ENCODE data around the gene RHAG. TPM values are rescaled to one million over a fixed set of nuclear protein-coding genes. Genes with fewer than 3 reads are reported as not detected.
"Not testable (repeated sequence)": the region's sequence is repeated elsewhere in the genome, so short reads cannot be mapped to it uniquely, and the experiment has no call there.

Gene RHAG
- total RNA-seq, 1 experiment from 2014 or later = not detected

GRCh38 chr6:49639177-49639817, 2.7 kb upstream of the RHAG start:
- in situ Hi-C loops (cut with HindIII; ENCODE audit: low sequenced_read_pairs) = no loop called here
- DNase-seq (ENCODE audit: low spot score) = no peak

- in situ Hi-C loops (cut with HindIII; ENCODE audit: low sequenced_read_pairs) = no loop called here
- no peak for DNase-seq (ENCODE audit: low spot score)
Observed at GRCh38 chr6:49637350-49637731, 702 bp upstream of the RHAG start.

DNA sequence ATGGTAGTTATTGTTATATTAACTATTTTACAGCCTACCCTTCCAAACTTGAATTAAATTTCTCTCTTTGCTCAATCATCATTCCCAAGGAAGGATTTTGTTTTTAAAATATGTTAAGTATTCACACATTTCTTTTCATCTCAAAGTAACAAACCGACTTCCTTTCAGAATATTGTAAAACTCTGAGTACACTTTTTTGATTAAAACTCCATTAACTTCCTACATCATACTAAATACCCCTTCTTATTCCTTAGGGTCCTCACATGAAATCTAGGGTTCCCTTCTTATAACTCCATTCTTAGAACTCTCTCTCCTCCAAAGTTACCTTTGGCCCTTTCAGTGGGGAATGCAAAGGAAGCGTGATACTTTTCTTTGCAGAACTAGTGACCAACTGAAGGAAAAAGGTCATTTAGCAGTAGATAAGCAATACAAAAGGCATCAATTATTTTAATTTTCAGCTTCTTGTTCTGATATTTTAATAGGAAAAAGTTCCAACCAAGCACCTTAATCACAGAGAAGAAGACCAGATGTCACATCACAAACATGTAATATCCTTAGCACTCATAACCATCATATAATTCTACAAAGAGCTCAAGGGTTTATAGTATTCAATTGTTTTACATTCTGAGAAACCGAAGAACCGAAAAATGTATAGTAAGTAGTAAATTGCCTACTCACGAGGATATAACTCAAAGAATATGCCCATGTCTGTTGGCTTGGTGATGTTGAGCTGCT, 494 bp downstream of the RHAG start:
- in situ Hi-C loops (cut with HindIII; ENCODE audit: low sequenced_read_pairs) = no loop called here
- DNase-seq (ENCODE audit: low spot score) = no peak

DNA sequence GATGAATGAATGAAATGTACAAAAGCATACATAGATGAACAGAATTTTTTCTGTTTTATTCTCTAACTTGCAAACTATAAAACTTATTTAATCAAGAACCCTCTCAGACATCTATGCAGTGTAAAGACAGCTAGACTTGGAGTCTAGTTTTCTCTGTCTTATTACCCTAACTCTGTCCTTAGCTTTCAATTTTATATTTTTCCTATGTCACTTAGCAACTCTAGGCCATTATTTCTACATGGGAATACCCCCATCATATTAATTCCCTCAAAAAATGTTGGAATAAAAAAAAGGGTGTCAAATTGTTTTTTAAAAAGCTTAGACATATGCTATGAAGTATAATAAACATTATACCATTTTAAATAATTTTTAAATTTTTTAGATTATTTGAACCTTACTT, 1.2 kb downstream of the RHAG start:
- no peak for DNase-seq (ENCODE audit: low spot score)
- in situ Hi-C loops (cut with HindIII; ENCODE audit: low sequenced_read_pairs) = no loop called here

DNA sequence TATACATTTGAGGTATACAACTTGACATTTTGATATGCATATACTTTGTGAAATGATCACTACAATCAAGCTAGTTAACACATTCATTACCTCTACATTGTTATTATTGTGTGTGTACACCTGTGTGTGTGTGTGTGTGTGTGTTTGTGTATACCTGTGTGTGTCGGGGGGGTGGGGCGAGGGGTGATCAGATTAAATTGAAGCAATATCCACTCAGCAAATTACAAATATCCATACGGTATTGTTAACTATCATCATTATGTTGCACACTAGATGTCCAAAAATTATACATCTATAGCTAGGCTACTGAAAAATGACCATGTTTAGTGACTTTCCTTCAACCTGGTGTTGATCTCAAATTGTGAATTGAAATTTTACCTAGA, 1.8 kb downstream of the RHAG start:
- in situ Hi-C loops (cut with HindIII; ENCODE audit: low sequenced_read_pairs) = no loop called here
- DNase-seq (ENCODE audit: low spot score) = no peak

DNA sequence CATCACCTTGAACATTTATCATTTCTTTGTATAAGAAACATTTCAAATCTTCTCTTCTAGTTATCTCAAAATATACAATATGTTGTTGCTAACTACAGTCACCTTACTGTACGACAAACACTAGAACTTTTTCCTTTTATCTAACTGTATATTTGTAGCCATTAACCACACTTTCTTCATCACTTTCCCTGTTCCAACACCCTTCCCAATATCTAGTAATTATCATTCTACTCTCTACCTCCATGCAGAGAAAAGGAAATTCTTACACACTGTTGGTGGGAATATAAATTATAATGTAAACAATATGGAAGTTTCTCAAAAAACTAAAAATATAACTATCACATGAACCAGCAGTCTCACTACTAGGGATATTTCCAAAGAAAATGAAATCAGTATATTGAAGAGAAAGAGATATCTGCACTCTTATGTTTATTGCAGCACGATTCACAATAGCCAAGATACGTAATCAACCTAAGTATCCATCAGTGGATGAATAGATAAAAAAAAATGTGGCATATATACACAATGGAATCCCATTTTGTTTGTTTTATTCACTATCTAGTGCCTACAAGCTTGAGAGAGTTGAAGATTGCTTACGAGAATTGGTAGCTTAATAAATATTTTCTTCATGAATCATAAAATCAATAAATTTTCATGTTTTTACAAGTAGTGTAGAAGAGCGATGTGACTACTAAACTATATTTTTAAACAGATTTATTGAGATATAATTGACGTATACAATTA, 2.4 kb downstream of the RHAG start:
- in situ Hi-C loops (cut with HindIII; ENCODE audit: low sequenced_read_pairs) = no loop called here
- no peak for DNase-seq (ENCODE audit: low spot score)

DNA sequence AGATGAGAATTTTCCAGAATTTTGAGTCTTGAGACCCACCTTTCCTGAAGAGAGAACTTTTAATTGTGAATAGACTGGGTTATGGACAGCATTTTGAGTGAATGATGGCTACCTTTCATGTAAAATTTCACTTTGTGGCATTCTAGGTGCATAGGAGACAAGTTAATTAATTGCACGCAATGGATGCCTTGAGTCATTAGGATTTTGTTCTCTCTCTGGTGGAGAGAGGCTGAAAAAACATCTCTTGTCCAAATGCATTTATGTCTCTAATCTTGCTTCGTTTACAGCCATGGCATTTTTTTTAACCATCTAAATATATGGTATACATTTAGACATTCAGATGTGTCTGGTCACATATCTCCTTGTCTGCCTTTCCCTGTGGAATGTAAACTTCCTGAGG, 3.1 kb downstream of the RHAG start:
- no peak for DNase-seq (ENCODE audit: low spot score)
- in situ Hi-C loops (cut with HindIII; ENCODE audit: low sequenced_read_pairs) = no loop called here

GRCh38 chr6:49632727-49633126, 3.9 kb downstream of the RHAG start:
- in situ Hi-C loops (cut with HindIII; ENCODE audit: low sequenced_read_pairs) = no loop called here
- no peak for DNase-seq (ENCODE audit: low spot score)

DNA sequence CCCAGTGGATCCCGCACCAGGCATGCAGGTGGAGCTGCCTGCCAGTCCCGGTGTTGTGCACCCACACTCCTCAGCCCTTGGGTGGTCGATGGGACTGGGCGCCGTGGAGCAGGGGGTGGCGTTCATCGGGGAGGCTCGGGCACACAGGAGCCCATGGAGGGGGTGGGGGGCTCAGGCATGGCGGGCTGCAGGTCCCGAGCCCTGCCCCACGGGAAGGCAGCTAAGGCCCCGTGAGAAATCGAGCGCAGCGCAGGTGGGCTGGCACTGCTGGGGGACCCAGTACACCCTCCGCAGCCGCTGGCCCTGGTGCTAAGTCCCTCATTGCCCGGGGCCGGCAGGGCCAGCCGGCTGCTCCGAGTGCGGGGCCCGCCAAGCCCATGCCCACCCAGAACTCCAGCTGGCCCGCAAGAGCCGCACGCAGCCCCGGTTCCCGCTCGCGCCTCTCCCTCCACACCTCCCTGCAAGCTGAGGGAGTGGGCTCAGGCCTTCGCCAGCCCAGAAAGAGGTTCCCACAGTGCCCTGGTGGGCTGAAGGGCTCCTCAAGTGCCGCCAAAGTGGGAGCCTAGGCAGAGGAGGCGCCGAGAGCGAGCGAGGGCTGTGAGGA, 7.1 kb downstream of the RHAG start:
- in situ Hi-C loops (cut with HindIII; ENCODE audit: low sequenced_read_pairs); DNase-seq (ENCODE audit: low spot score): not testable (repeated sequence)

GRCh38 chr6:49626811-49627210, 9.8 kb downstream of the RHAG start:
- in situ Hi-C loops (cut with HindIII; ENCODE audit: low sequenced_read_pairs) = no loop called here

GRCh38 chr6:49618257-49618656, 18.4 kb downstream of the RHAG start:
- in situ Hi-C loops (cut with HindIII; ENCODE audit: low sequenced_read_pairs) = no loop called here
- no peak for DNase-seq (ENCODE audit: low spot score)

More at GRCh38 chr6:49626811-49627210, 9.8 kb downstream of the RHAG start:
- DNase-seq (ENCODE audit: low spot score) = no peak

GRCh38 chr6:49614144-49614543, 22.5 kb downstream of the RHAG start:
- in situ Hi-C loops (cut with HindIII; ENCODE audit: low sequenced_read_pairs); DNase-seq (ENCODE audit: low spot score): not testable (repeated sequence)

GRCh38 chr6:49609285-49609684, 27.4 kb downstream of the RHAG start:
- in situ Hi-C loops (cut with HindIII; ENCODE audit: low sequenced_read_pairs) = no loop called here

GRCh38 chr6:49608275-49608674, 28.4 kb downstream of the RHAG start:
- in situ Hi-C loops (cut with HindIII; ENCODE audit: low sequenced_read_pairs); DNase-seq (ENCODE audit: low spot score): not testable (repeated sequence)

More at GRCh38 chr6:49609285-49609684, 27.4 kb downstream of the RHAG start:
- DNase-seq (ENCODE audit: low spot score) = no peak

GRCh38 chr6:49607391-49607982, 29.2 kb downstream of the RHAG start:
- in situ Hi-C loops (cut with HindIII; ENCODE audit: low sequenced_read_pairs) = no loop called here

DNA sequence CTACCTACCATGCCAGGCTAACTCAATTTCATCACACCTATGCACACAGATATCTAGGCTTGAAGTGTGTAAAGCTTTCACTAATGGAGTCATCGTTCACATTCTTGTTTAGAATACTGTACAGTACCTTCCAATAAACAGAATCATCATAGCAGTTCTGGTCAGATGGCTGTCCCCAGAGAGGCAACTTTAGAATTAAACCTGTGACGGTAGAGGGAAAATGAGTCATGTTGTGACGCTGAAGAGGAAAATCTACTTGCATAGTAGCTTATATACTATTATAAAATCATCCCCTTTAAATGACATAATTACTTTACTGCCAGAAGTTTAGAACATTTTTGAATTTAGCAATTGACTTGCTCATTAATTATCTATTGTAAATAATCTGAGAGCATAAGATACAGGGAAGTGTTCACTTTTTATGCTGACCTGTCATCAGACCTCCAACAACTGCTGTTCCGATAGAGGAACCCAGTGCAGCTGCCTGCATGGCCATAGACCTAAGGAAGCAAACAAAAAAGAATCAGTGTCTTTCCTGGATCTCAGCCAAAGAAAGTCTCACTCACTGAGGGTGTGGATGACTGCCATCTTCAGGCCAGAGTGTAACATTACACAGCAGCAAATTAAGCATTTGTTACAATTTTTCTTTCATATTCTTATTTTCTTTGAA, 29.8 kb downstream of the RHAG start:
- DNase-seq (ENCODE audit: low spot score) = peak; percentile 64
- in situ Hi-C loops (cut with HindIII; ENCODE audit: low sequenced_read_pairs) = no loop called here

More at GRCh38 chr6:49607391-49607982, 29.2 kb downstream of the RHAG start:
- no peak for DNase-seq (ENCODE audit: low spot score)

- in situ Hi-C loops (cut with HindIII; ENCODE audit: low sequenced_read_pairs); DNase-seq (ENCODE audit: low spot score): not testable (repeated sequence)
Observed at GRCh38 chr6:49604080-49604479, 32.6 kb downstream of the RHAG start.

- in situ Hi-C loops (cut with HindIII; ENCODE audit: low sequenced_read_pairs); DNase-seq (ENCODE audit: low spot score): not testable (repeated sequence)
Observed at GRCh38 chr6:49587262-49587661, 49.4 kb downstream of the RHAG start.

GRCh38 chr6:49582529-49582928, 54.1 kb downstream of the RHAG start:
- DNase-seq (ENCODE audit: low spot score) = no peak
- in situ Hi-C loops (cut with HindIII; ENCODE audit: low sequenced_read_pairs) = no loop called here

Data from G401 (cell line).